Gastrocnemius medialis (tissue), 4 donors: ENCODE measurements around the gene BICDL1. TPM values are rescaled to one million over a fixed set of nuclear protein-coding genes. Genes with fewer than 3 reads are reported as not detected.
A peak's percentile ranks its signal among the peaks of the same experiment; 100 is the strongest.

Source experiments
- ATAC-seq, 2 donors: fragments of 150-250 bp; one replicate each; pipeline ENCODE4 v1.9.1; 2016
- DNase-seq, 2 donors: peaks; one replicate each; pipeline ENCODE4 v3.0.0-alpha.2; 2019
- H3K27ac ChIP-seq, 4 donors: fragments of 200-600 bp; sonication (generic); 1 replicate in 1 of 4; 2 replicates in 3 of 4; pipeline ENCODE4 v1.5.1; 2016 to 2018; ENCODE audit warnings: mild to moderate bottlenecking in 2 of 4, moderate library complexity in 1 of 4
- H3K27me3 ChIP-seq, 3 donors: fragments of 200-600 bp; sonication (generic) in 2 of 3; 1 replicate in 1 of 3; 2 replicates in 2 of 3; pipeline versions ENCODE4 v1.5.1 to v1.6.0; 2016 to 2019; ENCODE audit warnings: mild to moderate bottlenecking in 1 of 3, moderate library complexity in 1 of 3
- H3K36me3 ChIP-seq, 2 donors: fragments of 200-600 bp; sonication (generic) in 1 of 2; one replicate each; pipeline ENCODE4 v1.5.1; 2017 to 2018
- H3K4me1 ChIP-seq, 2 donors: fragments of 200-600 bp; sonication (generic) in 1 of 2; one replicate each; pipeline ENCODE4 v1.5.1; 2016 to 2017; ENCODE audit warnings: mild to moderate bottlenecking in 2 of 2
- H3K4me3 ChIP-seq, 4 donors: fragments of 200-600 bp; sonication (generic) in 3 of 4; 1 replicate in 1 of 4; 2 replicates in 3 of 4; pipeline ENCODE4 v1.5.1; 2016 to 2019; ENCODE audit warnings: mild to moderate bottlenecking in 2 of 4
- H3K9me3 ChIP-seq, 3 donors: fragments of 200-600 bp; sonication (generic) in 2 of 3; 1 replicate in 1 of 3; 2 replicates in 2 of 3; pipeline ENCODE4 v1.5.1; 2016 to 2019
- CTCF ChIP-seq, 5 experiments: fragments of 450-650 bp in 3 of 5; fragments of 200-600 bp in 2 of 5; sonication (generic) in 2 of 5; IDR thresholded peaks in 4 of 5; conservative IDR thresholded peaks in 1 of 5; 1 replicate in 4 of 5; 2 replicates in 1 of 5; pipeline ENCODE4 v1.5.1; 2016 to 2019; ENCODE audit warnings: antibody characterized with exemption in 5 of 5, mild to moderate bottlenecking in 3 of 5, moderate library complexity in 3 of 5
- POLR2A ChIP-seq, 2 donors: fragments of 450-650 bp; IDR thresholded peaks; one replicate each; pipeline ENCODE4 v1.6.1; 2017; ENCODE audit warnings: antibody characterized with exemption in 2 of 2, mild to moderate bottlenecking in 2 of 2, moderate library complexity in 2 of 2
- in situ Hi-C, 4 donors: fragments of 200-750 bp; cut with MboI; loops; one replicate each; pipeline versions ENCODE4 v1.15.0 to v1.8.0; 2017; ENCODE audit warnings: low sequenced_read_pairs in 4 of 4
- intact Hi-C: fragments of 100-400 bp; cut with DNase I; formaldehyde crosslinking; loops from one replicate; pipeline ENCODE4 v1.15.1; 2023; ENCODE audit warnings: low total_unique reads
- total RNA-seq, 4 donors: library from RNA; depleted of rRNA; stranded (reverse); fragments of >200 nt; gene quantifications; one replicate each; pipeline versions ENCODE4 v1.1.0 to v1.2.3, GENCODE V29; 2016

Gene BICDL1
- total RNA-seq, 4 donors from 2014 or later = 0.93 to 1.4 TPM; not detected in 2

- H3K4me1 ChIP-seq = no peaks in the 10 kb centered on the region
- ATAC-seq (no peak), DNase-seq (no peak)
- in situ Hi-C loops = no loop called here
- no peaks in the 10 kb centered on the region for H3K9me3 ChIP-seq
- peaks cover 0 to 100% of the 10 kb centered on the region in 2 donors for H3K36me3 ChIP-seq
- H3K27ac ChIP-seq = no peak overlapping the region
- intact Hi-C loops = no loop called here
- no peaks in the 10 kb centered on the region for H3K27me3 ChIP-seq
- no peak overlapping the region for H3K4me3 ChIP-seq
- no peak for TF ChIP-seq POLR2A (IDR thresholded peaks at IDR 0.05)
Observed at GRCh38 chr12:120134307-120134980, 145.4 kb downstream of the BICDL1 start.

GRCh38 chr12:120136093-120136770, 147.2 kb downstream of the BICDL1 start:
- Histone ChIP-seq H3K9me3 (no peaks in the 10 kb centered on the region), H3K27me3 (no peaks in the 10 kb centered on the region), H3K4me3 (no peak overlapping the region), H3K36me3 (peaks cover 0 to 99% of the 10 kb centered on the region in 2 donors), H3K27ac (peak overlapping the region in 1 of 4 donors; percentile 52), H3K4me1 (no peaks in the 10 kb centered on the region)
- ATAC-seq (peak in 1 of 2 donors; percentile 81), DNase-seq (no peak)
- TF ChIP-seq CTCF (IDR thresholded peaks at IDR 0.05 in 4 of 5, conservative IDR thresholded peaks at IDR 0.05 in 1 of 5) (no peak), POLR2A (IDR thresholded peaks at IDR 0.05) (no peak)
- intact Hi-C loops (no loop called here), in situ Hi-C loops (no loop called here)

DNA sequence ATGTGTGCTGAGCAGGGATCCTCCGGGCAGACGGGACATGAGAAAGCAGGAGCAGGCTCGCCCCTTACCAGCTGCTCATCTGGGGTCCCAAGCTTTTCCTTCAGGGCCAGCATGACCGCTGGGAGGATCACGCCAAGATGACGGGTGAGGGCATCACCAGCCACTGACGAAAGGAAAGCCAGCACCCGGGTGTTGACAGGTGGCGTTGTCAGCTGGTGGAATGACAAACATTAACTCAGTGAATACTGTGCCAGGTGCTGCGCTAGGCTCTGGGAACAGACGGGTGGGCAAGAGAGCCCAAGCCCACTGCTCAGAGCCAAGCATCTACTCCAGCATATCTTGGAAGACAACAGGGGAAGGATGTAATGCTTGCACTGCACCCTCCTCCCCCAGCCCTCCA, 148.8 kb downstream of the BICDL1 start:
- Histone ChIP-seq H3K36me3 (peaks cover 0 to 99% of the 10 kb centered on the region in 2 donors), H3K27ac (no peak overlapping the region), H3K9me3 (no peaks in the 10 kb centered on the region), H3K27me3 (no peaks in the 10 kb centered on the region), H3K4me1 (no peaks in the 10 kb centered on the region), H3K4me3 (no peak overlapping the region)
- in situ Hi-C loops (no loop called here), intact Hi-C loops (no loop called here)
- no peak for TF ChIP-seq POLR2A (IDR thresholded peaks at IDR 0.05)
- TF ChIP-seq CTCF (IDR thresholded peaks at IDR 0.05 in 4 of 5, conservative IDR thresholded peaks at IDR 0.05 in 1 of 5) = no peak
- DNase-seq (no peak), ATAC-seq (no peak)

DNA sequence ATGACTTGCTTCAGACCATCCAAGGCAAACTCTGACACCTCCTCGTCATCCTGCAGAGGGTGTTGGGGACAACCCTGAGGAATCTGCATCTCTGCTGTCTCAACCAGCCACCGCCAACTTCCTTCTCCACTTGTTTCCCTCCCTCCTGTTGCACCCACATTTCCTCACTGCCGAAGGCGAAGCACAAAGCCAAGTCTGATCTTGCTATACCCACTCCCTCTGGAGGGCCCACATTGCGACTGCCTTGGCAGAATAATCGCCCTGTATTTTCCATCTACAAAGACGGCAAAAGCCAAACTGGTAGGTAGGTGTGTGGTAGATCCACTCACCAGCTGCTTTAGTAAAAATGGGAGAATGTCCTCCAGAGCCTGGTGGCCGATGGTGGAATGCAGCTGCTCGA, 149.3 kb downstream of the BICDL1 start:
- H3K4me3 ChIP-seq = no peak overlapping the region
- intact Hi-C loops (no loop called here), in situ Hi-C loops (no loop called here)
- H3K4me1 ChIP-seq = no peaks in the 10 kb centered on the region
- TF ChIP-seq CTCF (IDR thresholded peaks at IDR 0.05 in 4 of 5, conservative IDR thresholded peaks at IDR 0.05 in 1 of 5) (no peak), POLR2A (IDR thresholded peaks at IDR 0.05) (no peak)
- no peaks in the 10 kb centered on the region for H3K9me3 ChIP-seq
- ATAC-seq (no peak), DNase-seq (no peak)
- H3K27me3 ChIP-seq = no peaks in the 10 kb centered on the region
- peaks cover 0 to 99% of the 10 kb centered on the region in 2 donors for H3K36me3 ChIP-seq
- H3K27ac ChIP-seq = no peak overlapping the region

DNA sequence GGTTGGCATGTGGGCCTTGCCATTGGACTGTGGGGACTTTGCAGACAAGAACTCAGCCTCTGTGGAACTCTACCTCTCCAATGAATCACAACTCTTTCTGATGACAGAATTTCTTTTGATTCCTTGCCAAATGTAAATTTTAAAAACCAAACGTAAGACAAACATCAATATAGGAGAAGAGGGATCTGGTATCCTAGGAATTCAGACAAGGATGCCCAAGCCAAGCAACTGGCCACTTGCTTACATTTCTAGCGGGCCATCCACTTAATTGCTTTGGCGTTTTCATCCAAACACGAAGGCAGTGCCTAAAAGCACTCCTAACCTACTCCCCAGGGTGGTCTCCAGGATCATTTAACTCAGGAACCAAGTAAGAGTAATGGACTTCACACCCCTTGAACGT, 150.9 kb downstream of the BICDL1 start:
- DNase-seq (no peak), ATAC-seq (no peak)
- intact Hi-C loops = no loop called here
- no peak overlapping the region for H3K27ac ChIP-seq
- TF ChIP-seq POLR2A (IDR thresholded peaks at IDR 0.05) (no peak), CTCF (IDR thresholded peaks at IDR 0.05 in 4 of 5, conservative IDR thresholded peaks at IDR 0.05 in 1 of 5) (no peak)
- no peaks in the 10 kb centered on the region for H3K9me3 ChIP-seq
- no peaks in the 10 kb centered on the region for H3K27me3 ChIP-seq
- no peak overlapping the region for H3K4me3 ChIP-seq
- in situ Hi-C loops = no loop called here
- H3K4me1 ChIP-seq = no peaks in the 10 kb centered on the region
- H3K36me3 ChIP-seq = peaks cover 4 to 99% of the 10 kb centered on the region in 2 donors
